HG02840 (cell line): Measurements from ENCODE around the gene CTRB1.

Source experiments
- ATAC-seq: cut with Tn5 transposase; IDR thresholded peaks from one replicate; pipeline ENCODE4 v1.9.1; 2021; ENCODE audit warnings: mild to moderate bottlenecking, moderate library complexity, moderate number of reproducible peaks; ENCODE audit not compliant: unreplicated experiment, low FRiP score

CTRB1 gene

DNA sequence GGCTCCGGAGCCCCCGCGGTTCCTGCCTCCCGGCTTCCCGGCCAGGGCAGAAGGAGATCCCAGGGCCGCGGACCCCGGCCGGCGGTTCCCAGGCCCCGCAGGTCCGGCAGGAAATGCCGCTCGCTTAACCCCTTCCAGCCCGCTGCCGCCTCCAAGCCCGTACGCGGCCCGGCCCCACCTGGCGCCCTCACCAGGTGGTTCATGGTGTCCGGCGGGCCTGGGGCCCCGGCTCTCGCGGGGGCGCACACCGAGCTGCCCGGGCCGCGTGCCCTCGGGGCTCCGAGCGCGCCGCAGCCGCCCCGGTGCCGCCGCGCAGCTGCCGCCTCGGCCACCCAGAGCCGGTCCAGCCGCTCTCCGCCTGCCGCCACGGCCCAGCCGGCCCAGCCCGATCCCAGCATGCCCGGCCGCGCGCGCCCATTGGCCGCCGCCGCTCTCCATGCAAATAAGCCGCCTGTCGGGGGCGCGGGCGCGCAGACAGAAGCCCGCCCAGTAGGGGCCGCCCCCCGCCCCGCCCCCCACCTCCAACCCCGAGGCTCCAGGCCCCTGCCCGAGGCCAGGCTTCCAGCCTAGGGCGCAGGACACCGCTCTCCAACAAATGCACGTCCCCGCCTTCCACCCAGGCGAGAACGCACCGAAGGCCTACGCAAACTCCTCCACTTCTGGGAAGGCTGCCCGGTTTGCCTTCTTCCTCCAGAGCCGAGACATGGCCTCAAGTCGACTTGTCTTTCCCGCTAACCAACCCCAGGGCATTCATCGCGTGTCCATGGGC, 32.7 kb downstream of the CTRB1 start, which contains the start of gene BCAR1:
TSS of gene BCAR1 (minus strand) at position 345 of the 769 bp plus-strand sequence. CDS start at position 203, 142 bp downstream.
- peak; percentile 56 for ATAC-seq

GRCh38 chr16:75252049-75252864, 33.5 kb downstream of the CTRB1 start:
- no peak for ATAC-seq

- ATAC-seq, result no peak
These were observed 34.4 kb downstream of the CTRB1 start for GRCh38 chr16:75252946-75253911.

- ATAC-seq, result no peak
These were observed 35.6 kb downstream of the CTRB1 start for GRCh38 chr16:75254359-75254837.

GRCh38 chr16:75256059-75256571, 37.3 kb downstream of the CTRB1 start:
- no peak for ATAC-seq

- no peak for ATAC-seq
These were observed 38.0 kb downstream of the CTRB1 start for GRCh38 chr16:75256696-75257343.

GRCh38 chr16:75257886-75258806, 39.4 kb downstream of the CTRB1 start:
- ATAC-seq, result no peak

DNA sequence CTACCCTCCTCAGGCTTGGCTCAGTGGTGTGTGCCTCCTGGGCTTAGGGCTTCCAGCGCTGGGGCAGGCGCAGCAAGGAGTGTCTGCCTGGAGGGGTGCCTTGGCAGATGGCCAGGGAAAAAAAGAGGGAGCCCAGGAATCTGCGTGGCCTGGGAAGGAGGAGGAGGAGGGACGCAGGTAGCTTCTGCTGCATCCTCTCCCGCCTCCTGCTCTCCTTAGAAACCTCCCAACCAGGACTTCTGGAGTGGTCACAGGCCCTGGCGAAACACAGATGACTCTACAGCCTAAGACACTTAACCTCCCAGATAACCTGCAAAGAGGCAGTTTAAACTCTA, 40.0 kb downstream of the CTRB1 start:
- no peak for ATAC-seq

DNA sequence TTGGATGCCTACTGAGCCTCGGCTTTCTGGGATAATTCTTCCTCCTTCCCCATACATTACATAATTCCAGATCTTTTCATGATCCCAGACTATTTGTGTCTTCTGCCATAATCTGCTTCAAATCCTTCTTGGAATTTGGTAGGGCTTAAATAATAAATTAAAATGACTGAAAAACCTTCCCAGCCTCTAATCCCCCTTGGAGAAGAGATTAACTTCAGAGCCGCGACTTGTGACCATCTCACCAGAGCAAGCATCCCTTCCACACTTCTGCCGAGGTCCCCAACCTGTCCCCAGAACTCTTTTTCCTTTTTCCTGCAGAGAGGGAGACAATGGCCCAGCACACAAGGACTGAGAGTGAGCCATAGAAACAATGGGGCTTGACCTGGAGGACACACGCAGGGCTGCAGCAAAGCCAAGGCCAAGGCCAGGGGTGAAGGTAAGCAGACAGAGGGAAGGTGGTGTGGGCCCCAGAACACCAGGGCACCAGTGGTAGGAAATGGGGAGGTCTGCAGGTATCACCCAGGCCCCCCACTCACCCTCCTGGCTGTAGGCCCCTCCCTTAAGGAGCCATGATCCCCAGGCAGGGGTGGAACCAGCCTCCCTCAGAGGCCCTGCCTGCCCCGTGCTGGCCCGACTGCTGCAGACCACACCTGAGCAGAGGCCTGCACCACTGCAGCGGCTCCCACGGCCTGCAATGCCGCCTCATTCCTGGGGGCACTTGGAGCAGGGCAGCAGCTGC, 42.2 kb downstream of the CTRB1 start:
- no peak for ATAC-seq

- no peak for ATAC-seq
These were observed 42.8 kb downstream of the CTRB1 start for GRCh38 chr16:75261590-75262078.

GRCh38 chr16:75262104-75262799, 43.5 kb downstream of the CTRB1 start:
- ATAC-seq, result no peak

- no peak for ATAC-seq
These were observed 44.0 kb downstream of the CTRB1 start for GRCh38 chr16:75262800-75263127.

DNA sequence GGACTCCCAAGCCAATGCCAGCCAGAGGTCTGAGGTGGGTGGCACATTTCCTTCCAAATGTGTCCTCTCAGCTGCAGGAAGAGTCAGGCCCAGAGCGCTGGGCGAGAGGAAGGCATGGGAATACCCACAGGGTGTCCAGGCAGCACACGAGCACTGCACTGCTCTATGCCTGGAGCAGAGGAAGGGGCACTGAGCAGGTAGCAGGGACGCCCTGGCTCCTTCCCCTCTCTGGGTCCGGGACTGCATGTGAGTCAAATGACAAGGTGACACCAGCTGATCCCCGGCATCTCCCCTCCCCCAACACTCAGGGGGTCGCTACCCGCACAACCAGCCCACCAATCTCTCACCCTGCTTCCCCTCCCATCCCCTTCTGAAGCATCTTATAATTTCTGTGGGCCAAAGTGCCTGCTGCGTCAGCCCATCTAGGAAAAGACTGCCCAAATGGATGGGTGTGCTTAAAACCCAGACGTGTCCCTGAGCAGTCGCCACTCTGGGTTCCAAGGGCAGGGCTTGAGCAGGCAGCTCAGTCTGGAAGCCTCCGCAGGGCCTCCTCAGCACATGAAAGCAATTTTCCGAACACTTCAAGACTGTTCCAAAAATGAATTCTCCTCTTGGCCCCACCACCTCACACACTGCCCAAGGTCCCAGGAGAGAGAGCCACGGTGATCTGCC, 44.6 kb downstream of the CTRB1 start:
- no peak for ATAC-seq

- no peak for ATAC-seq
These were observed 45.2 kb downstream of the CTRB1 start for GRCh38 chr16:75263963-75264445.

- ATAC-seq, result no peak
These were observed 45.7 kb downstream of the CTRB1 start for GRCh38 chr16:75264457-75264998.
